Neuron (in vitro differentiated cells): ENCODE data around the gene CACTIN.

Experiments
- H2AFZ ChIP-seq: one replicate; pipeline ENCODE4 v1.6.1; 2013; ENCODE audit warnings: low read depth, mild to moderate bottlenecking, inconsistent platforms, low read length, moderate library complexity
- H3K27me3 ChIP-seq: one replicate; pipeline ENCODE4 v1.6.1; 2013; ENCODE audit warnings: low read length; ENCODE audit not compliant: insufficient read depth
- H3K36me3 ChIP-seq: one replicate; pipeline ENCODE4 v1.6.1; 2013; ENCODE audit warnings: low read length; ENCODE audit not compliant: insufficient read depth
- H3K4me1 ChIP-seq: one replicate; pipeline ENCODE4 v1.6.1; 2013; ENCODE audit warnings: low read length; ENCODE audit not compliant: insufficient read depth
- H3K4me3 ChIP-seq: 2 replicates; pipeline ENCODE4 v1.5.1; 2013; ENCODE audit warnings: mild to moderate bottlenecking, low read length, moderate library complexity
- H3K9me3 ChIP-seq: one replicate; pipeline ENCODE4 v1.6.1; 2013; ENCODE audit warnings: low read length

Gene CACTIN

DNA sequence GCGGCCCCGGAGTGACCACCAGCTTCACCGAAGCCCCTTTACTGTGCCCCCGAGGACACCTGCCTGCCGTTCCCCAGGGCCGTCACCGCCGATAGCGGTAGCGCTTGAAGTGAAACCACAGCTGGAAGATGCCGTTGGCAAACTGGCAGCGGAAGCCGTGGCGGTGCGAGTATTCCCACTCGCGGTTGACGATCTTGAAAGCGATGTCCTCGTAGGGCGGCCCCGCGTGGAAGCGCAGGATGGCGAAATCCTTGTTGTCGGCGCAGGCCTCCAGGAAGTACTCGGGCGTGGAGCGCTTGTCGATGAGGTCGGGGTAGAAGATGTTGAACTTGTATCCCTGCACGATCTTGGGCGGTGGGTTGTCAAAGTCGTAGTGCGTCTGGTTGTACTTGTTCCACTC is 14.7 kb downstream of the CACTIN start:
- Histone ChIP-seq H3K36me3 (peaks cover 20% of the 10 kb centered on the region), H3K4me3 (no peak overlapping the region), H2AFZ (no peak overlapping the region), H3K27me3 (peaks cover 17% of the 10 kb centered on the region), H3K9me3 (no peaks in the 10 kb centered on the region), H3K4me1 (peaks cover 3% of the 10 kb centered on the region)

DNA sequence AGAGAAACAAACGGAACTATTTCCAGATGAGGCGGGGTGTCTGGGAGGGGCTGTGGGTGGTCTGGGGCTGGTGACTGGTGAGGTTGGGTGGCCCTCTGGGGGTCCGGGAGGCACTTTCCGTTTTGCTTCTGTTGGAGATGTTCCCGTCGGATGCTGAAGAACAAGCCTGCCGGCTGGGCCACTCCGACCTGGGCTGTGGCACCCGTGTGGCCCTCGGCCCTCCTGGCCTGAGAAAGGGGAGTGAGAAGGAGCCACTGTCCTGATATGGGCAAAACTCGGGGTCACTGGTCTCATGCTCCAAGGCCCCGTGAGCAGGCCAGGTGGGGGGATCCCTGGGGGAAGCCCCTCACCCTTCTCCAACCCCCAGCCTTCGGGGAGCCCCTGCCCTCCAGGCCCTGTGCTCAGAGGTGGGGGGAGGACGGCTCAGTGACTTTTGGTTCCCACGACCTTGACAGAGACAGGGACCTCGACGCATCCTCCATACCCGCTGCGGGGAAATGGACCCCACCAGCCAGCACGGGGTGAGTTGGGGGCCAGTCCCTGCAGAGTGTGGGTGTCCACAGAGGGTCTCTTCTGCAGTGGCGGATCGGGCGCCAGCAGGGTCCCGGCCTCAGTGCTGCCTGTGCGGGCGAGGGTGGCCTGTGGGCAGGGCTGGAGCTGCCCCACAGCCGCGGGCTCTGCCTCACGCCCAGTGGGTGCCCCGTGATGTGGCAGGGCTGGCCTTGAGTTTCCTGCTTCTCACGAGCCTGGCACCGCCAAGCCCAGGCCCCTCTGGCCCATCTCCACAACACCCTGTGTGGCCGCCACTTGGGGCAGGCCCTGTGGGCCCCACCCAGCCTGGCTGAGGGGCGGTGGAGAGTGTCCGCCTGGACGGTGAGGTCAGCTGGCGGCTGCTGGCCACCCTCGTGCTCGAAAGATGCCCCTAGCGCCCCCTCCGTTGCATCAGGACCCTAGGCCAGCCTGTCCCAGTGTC is 15.6 kb downstream of the CACTIN start:
- Histone ChIP-seq H3K9me3 (no peaks in the 10 kb centered on the region), H2AFZ (no peak overlapping the region), H3K4me3 (no peak overlapping the region), H3K36me3 (peaks cover 20% of the 10 kb centered on the region), H3K4me1 (peaks cover 3% of the 10 kb centered on the region), H3K27me3 (peaks cover 23% of the 10 kb centered on the region)

DNA sequence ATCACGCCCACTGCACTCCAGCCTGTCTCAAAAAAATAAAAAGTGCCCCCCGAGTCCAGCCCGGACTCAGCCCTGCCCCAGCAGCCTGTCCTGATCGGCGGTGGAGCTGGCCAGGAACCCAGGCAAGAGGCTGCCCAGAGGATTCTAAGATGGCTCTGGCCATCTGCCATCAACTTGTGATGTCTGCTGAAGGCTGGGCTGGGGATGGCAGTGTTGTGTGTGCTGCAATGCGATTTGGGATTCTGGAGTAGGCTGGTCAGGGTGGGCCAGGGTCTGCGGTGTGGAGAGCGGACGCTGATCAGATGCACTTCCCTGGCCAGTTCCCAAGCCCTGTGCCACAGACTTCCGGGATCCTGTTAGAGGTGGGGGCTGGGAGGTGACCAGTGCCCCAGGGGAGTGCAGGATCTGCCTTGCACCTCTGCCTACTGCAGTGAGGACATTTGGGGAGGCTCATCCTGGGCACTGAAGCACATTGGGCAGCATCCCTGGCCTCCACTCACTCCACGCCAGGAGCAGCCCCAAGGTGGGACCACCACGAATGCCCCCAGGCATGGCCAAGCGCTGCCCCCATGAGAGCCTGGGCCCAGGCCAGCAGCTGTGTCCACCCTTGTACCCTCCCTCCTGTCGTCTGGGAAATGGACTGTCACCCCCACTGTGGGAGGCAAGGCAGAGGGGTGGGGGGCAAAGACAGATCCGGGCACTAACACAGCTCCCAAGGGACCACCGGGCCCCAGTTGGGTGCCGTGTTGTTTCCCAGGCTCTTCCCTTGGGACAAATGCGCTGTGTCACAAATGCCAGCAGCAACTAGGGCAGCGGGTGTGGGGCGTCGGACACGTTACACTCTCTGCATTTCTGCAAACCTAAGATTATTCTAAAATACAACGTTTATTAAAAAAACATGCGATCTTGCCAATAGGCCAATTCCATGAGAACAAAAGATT is 16.5 kb downstream of the CACTIN start:
- no peak overlapping the region for H3K4me3 ChIP-seq
- H3K36me3 ChIP-seq, result peaks cover 20% of the 10 kb centered on the region
- no peaks in the 10 kb centered on the region for H3K9me3 ChIP-seq
- peaks cover 3% of the 10 kb centered on the region for H3K4me1 ChIP-seq
- peaks cover 33% of the 10 kb centered on the region for H3K27me3 ChIP-seq
- no peak overlapping the region for H2AFZ ChIP-seq

DNA sequence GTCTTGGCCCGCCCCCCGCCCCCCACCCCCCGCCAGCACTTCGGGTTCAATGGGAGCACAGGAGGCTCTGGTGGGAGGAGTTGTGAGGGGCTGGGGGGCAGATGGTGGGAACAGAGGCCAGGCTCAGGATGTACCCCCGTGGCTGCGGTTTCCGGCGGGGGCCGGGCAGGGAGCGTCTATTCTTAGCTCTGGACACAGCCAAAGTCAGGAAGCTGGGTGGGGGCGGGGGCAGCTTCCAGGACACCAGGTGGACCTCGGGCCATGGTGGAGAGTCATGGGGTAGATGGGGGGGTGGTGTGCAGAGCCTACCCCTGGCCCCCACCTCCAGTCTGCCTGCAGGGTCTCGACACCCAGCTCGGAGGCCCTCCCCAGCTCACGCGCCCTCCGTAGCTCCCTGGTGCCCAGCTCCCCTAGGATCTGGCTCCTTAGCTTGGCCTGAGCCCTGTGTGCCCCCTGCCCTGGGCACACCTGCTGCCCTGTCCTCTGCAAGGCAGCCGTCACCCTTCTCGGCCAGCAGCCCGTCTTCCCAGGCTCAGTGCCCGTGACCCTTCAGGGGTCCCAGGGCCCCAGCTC is 17.8 kb downstream of the CACTIN start:
- Histone ChIP-seq H3K36me3 (peaks cover 19% of the 10 kb centered on the region), H3K4me3 (no peak overlapping the region), H2AFZ (no peak overlapping the region), H3K9me3 (no peaks in the 10 kb centered on the region), H3K4me1 (peaks cover 3% of the 10 kb centered on the region), H3K27me3 (peaks cover 43% of the 10 kb centered on the region)

DNA sequence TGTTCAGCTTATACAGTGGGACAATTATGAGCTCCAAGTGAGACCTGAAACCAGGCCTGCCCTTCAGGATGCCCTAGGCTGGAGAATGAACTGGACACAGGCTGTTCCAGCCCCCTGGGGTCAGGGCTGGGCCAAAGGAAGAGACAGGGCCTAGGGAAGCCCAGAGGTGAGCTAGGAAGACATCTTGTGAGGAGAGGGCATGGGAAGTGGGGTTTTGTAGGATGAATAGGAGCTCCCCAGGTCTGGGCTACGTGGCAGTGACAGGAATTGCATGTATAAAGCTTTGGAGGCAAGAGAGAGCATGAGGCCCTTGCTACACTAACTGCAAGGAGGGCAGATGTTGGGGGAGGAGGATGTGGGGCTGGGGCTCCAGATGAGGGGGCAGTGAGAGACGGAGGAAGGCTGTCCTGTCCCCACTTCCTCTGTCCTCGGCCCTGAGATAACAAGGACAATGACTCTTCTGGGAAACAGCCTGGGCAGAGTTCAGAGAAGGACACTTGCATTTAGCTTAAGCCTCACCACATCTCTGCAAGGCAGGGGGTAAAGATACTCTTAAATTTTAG is 18.4 kb downstream of the CACTIN start:
- H3K36me3 ChIP-seq, result peaks cover 16% of the 10 kb centered on the region
- peaks cover 3% of the 10 kb centered on the region for H3K4me1 ChIP-seq
- no peak overlapping the region for H3K4me3 ChIP-seq
- no peaks in the 10 kb centered on the region for H3K9me3 ChIP-seq
- peaks cover 46% of the 10 kb centered on the region for H3K27me3 ChIP-seq
- no peak overlapping the region for H2AFZ ChIP-seq

DNA sequence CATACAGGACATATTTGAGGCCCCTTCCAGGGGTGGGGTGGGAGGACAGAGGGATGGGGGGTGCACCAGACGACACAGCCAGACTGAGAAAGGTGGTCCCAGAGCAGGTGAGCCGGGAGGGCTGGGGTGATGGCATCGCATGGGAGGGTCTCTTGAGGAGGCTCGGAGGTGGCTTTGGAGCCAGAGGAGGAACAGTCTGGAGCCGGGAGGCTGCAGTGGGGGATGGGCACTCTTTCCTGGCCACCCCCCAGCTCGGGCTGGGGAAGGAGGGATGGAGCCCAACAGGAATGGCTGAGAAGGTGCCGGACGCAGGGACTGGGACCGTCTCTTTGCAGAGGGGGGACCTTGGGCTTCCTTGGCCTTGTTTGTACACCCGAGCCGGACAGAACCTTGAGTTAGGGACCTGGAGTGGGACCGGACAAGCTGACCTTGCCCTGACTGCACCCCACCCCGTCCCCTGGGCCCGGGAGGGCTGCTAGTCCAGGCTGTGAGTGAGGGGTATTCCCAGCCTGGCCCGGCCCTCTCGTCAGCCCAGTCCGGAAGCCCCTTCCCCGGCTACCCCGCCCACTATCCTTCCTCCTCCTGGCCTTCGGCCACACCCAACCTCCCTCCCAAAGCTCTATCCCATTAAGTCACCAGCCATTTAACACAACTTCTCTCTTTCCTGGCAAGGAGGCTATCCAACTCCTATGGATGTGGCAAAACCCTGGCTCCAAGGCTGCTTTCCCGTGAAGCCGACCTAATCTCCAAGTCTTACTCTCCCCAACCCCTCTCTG is 19.1 kb downstream of the CACTIN start:
- Histone ChIP-seq H3K27me3 (peaks cover 46% of the 10 kb centered on the region), H3K4me1 (peaks cover 3% of the 10 kb centered on the region), H3K36me3 (peaks cover 16% of the 10 kb centered on the region), H3K9me3 (no peaks in the 10 kb centered on the region), H2AFZ (no peak overlapping the region), H3K4me3 (no peak overlapping the region)

DNA sequence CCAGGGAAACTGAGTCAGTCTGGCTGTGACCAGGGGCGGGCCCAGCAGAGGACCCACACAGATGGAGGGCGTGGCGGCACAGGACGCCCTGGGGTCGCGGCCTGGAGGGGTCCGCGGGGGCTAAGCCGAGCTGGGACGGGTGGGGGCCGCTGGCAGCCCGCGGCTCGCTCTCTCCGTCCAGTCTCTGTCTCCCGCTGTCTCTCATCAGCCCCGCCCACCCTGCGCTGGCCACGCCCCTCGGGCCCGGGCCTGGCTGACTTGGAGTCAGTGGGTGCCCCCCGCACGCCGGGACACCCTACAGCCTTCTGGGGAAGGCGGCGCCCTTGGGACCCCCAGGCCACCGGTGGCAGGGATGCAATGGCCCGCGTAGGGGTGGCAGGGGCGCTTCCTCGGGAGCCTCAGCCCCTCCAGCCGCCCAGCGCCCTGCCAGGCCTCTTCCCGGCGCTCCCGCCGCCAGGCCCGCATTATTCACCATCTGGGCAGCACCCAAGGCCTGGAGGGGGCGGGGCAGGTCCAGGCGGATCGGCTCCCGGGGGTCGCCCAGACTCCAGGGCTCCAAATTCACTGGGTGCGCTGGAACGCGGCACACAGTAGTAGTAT is 19.8 kb downstream of the CACTIN start, which contains the start of gene TBXA2R:
TSS of gene TBXA2R (minus strand) at position 186 of the 600 bp plus-strand sequence. CDS start 6,241 bp downstream, outside the sequence.
- Histone ChIP-seq H3K27me3 (peaks cover 46% of the 10 kb centered on the region), H3K9me3 (no peaks in the 10 kb centered on the region), H2AFZ (no peak within 1 kb of the TSS), H3K36me3 (peaks cover 11% of the 10 kb centered on the region), H3K4me3 (no peak within 1 kb of the TSS), H3K4me1 (peaks cover 3% of the 10 kb centered on the region)

DNA sequence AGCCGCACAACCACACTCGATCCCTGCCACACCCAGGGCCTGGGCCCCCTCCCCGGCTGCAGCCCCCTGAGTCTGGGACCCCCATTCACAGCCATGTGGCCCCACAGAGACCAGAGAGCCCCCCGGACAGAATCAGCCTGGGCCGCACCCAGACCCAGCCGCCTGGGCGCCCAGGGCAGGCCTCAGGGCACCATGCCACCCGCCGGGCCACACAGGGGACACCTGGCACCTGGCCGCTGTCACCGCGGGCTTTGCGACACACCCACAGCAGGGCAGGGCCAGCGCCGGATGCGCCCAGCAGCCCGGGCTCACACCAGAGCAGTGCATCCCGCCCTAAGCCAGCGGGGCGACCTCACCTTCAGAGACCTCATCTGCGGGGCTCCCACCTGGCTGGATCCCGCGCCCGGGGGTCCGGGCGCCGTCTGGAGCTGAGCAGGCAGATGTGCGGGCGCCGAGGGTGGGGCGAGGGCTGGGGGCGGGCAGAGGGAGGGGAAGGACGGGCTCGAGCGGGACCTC is 20.4 kb downstream of the CACTIN start:
- Histone ChIP-seq H3K4me1 (peaks cover 3% of the 10 kb centered on the region), H3K4me3 (no peak overlapping the region), H3K27me3 (peaks cover 46% of the 10 kb centered on the region), H3K36me3 (peaks cover 6% of the 10 kb centered on the region), H2AFZ (no peak overlapping the region), H3K9me3 (no peaks in the 10 kb centered on the region)

DNA sequence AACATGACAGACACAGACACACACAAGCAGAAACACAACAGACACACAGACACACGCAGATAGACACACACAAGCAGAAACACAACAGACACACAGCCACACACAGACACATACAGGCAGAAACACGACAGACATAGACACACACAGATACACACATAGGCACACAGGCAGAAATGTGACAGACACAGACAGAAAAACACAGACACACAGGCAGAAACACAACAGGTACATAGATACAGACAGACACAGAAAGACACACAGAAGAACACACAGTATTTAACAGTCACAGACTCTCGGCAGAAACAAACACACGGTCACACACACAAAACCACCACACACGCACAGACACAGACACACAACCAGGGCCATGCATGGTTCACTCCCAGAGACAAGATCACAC is 20.8 kb downstream of the CACTIN start:
- peaks cover 2% of the 10 kb centered on the region for H3K36me3 ChIP-seq
- H2AFZ ChIP-seq, result no peak overlapping the region
- peaks cover 46% of the 10 kb centered on the region for H3K27me3 ChIP-seq
- H3K9me3 ChIP-seq, result no peaks in the 10 kb centered on the region
- H3K4me1 ChIP-seq, result peaks cover 3% of the 10 kb centered on the region
- H3K4me3 ChIP-seq, result no peak overlapping the region

DNA sequence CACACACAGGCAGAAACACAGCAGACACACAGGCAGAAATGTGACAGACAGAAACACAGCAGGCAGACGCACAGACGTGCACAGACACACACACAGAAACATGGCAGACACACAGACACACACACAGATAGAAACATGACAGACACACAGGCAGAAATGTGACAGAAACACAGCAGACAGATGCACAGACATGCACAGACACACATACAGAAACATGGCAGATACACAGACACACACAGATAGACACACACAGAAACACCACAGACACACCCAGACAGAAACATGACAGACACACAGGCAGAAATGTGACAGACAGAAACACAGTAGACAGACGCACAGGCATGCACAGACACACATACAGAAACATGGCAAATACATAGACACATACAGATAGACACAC is 21.2 kb downstream of the CACTIN start:
- no peak overlapping the region for H3K4me3 ChIP-seq

DNA sequence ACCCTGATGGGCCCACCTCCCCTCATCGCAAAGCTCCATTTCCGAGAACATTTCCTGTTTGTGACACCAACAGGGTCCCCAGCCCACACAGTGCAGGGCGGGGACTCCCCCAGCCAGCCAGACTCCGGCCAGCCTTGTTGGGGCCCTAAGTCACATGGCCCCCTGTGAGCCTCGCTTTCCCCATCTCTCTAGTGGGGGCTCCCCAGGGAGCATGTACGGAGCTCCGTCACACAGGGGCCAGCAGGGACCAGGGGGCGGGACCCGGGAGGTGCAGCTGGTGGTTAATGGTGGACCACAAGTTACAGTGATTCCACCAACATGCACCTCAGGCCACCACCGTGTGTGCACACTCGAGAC is 21.6 kb downstream of the CACTIN start:
- H3K27me3 ChIP-seq, result peaks cover 46% of the 10 kb centered on the region
- peaks cover 3% of the 10 kb centered on the region for H3K9me3 ChIP-seq
- H2AFZ ChIP-seq, result no peak overlapping the region
- H3K4me1 ChIP-seq, result peaks cover 3% of the 10 kb centered on the region
- no peaks in the 10 kb centered on the region for H3K36me3 ChIP-seq
- no peak overlapping the region for H3K4me3 ChIP-seq

More for the DNA sequence above, 21.2 kb downstream of the CACTIN start:
- peaks cover 3% of the 10 kb centered on the region for H3K4me1 ChIP-seq
- no peaks in the 10 kb centered on the region for H3K36me3 ChIP-seq
- peaks cover under 1% of the 10 kb centered on the region for H3K9me3 ChIP-seq
- H3K27me3 ChIP-seq, result peaks cover 46% of the 10 kb centered on the region
- no peak overlapping the region for H2AFZ ChIP-seq
